HG02623 (cell line): Measurements from ENCODE around the gene TBC1D22A.

Experiments
- ATAC-seq: cut with Tn5 transposase; IDR thresholded peaks from one replicate; pipeline ENCODE4 v1.9.1; 2021; ENCODE audit warnings: moderate library complexity; ENCODE audit not compliant: unreplicated experiment

Gene TBC1D22A

GRCh38 chr22:47220752-47221151 is 458.3 kb downstream of the TBC1D22A start:
- no peak for ATAC-seq

- ATAC-seq: no peak
Measured at GRCh38 chr22:47221840-47222615, 459.6 kb downstream of the TBC1D22A start.
